GM19395 (cell line): Measurements from ENCODE around the gene HPS4.

Experiments
- ATAC-seq: cut with Tn5 transposase; IDR thresholded peaks from one replicate; pipeline ENCODE4 v1.9.1; 2021; ENCODE audit warnings: mild to moderate bottlenecking, moderate library complexity; ENCODE audit not compliant: unreplicated experiment

Gene HPS4

DNA sequence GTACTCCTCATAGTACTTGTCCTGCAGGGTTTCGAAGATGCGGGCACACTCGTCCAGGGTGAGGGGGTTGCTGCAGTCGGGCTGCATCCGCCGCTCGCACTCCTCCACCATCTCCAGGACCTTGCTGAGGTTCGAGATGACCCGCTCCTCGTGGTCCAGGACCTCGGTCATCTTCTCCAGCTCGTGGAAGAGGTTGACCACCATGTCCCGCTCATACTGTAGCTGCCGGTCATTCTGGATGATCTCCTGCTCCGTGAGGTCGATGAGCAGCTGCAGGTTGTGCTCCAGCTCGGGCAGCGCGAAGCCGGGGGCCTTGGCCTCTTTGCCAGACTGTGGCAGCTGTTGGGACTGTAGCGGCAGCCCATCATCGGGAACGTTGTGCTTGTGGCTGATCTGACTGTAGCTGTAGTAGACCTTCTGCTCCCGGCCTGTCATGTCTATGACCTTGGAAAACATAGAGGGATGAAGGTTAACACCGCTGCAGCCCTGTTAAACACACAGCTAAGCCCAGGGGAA, 15.7 kb upstream of the HPS4 start:
- ATAC-seq: no peak

DNA sequence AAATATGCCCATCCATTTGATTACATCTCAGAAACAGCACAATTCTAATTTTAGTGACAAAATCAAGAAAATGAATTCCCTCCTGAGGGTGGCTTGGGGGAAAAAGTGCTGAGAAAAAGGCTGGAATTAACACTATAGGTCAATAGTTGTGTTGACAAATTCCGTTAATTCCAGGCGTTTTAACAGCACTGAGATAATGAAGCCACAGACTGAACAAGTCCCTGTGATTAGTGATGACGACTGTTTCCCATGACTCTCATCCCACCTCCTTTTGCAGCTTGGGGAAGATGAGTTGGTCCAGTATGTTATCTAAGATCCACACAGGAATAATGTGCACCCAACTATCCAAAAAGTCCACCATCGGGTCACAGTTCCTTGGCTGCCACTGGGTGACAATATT, 12.9 kb upstream of the HPS4 start:
- no peak for ATAC-seq

DNA sequence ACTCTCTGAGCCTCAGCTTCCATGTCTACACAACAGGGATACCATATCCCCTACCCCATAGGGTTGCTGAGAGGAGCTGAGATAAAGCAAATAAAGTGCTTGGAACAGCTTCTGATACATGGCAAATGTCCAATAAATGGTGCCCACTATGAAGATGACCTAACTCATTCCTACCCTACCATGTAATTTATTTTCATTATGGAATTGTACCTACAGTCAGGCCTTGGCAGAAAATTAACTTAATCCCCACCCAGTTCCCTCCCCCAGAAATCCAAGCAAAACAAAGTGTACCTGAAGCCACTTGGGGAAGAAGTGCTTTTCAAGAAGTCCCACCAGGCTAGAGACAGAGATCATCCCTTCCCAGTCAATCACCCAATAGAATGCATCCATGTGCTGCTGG, 10.9 kb upstream of the HPS4 start:
- ATAC-seq: no peak

DNA sequence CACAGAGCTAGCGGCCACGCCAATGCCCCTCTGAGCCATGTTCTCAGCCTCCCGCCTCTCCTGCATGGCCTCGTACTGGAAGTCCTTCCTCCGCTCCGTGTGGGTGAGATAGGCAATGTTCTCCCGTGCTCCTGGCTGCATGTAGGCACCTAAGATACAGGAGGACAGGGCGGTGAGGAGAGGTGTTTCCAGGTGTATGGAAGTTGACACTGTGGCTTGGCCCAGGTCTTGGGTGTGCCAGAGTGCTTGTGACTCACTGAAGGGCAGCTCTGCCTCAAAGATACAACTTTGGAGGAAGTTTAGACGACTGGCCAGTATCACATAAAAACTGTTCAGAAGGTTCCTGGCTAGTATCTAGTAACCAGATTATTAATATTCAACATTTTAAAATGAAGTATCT, 8.6 kb upstream of the HPS4 start:
- ATAC-seq: no peak

DNA sequence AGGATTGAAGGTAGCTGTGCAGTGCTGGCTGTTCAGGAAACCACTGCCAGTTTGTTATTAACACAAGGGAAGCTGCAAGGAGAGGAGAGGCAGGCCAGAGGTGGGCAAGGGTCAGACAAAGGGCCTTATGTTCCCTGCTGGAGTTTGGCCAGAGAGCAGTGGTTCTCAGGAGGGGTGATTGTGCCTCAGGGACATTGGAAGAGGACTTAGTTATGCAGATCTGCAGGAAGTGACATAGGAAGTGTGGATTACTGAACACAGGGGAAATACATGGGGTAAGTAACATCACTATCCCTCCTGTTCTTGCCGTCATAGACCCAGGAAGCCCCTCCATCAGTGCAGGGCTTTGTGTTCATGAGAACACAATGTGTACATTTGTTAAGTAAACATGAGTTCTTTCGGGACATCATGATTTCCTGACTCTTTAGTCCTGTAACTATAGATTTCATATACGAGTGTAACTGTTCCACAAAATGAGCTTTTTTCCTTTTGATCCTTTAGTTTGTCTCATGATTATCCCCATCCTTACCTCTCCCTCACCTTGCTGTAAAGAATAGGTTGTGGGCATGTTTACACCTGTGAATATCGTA, 6.0 kb upstream of the HPS4 start:
- no peak for ATAC-seq

DNA sequence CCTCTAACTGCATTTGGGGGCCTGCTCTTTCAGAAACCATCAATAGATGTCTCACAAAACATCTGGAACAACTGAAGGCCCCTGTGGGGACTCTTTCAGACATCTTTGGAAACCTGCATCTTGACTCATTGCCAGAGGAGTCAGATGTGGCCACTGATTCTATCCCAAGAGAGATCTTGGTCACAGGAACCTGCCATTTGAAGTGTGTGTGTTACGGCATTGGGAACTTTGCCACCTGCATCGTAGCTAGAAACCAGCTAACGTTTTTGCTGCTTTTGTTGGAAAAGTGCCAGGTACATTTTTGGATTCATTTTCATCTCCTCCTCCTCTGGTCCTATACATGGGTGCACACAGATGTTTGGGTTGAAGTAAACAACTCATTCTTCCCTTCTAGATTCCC, 4.4 kb upstream of the HPS4 start:
- ATAC-seq: no peak

DNA sequence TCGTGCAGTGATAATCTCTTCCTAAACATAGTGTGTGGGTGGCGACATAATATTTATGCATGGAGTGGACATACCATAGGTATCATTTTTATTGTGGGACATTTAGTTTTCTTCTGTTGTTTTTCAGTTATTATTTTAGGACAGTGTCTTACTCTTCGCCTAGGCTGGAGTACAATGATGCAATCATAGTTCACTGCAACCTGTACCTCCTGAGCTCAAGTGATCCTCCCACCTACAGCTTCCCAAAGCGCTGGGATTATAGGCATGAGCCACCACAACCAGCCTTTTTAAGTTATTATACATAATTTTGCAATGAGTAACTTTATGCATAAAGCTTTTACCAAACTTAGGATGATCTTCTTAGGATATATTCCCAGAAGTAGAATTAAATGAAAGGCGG, 2.8 kb upstream of the HPS4 start:
- ATAC-seq: no peak

DNA sequence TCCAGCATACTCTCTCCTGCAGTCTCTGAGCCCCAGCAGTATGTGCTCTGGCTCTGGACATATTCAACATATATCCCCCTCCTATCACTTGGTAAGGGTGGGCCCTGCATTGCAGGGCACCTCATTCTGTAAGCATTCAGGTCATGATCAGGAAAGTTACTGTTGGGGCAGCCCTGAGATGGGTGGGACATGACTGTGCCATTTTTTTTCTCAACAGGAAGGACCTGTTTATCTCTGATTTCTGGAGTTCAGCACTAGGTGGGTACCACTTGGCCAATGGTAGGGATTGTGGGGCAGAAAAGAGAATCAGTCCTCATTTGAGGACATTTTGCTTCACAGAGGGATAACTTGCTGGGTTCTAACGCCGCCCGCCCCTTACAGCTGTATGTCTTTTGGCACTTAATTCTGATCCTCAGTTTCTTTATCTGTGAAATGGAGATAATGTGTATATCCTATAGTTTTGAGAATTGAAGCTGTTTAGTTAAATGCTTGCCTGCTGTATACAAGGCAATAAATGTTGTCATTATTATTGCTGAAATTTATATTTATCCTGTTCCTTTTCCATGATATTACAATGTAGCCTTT, 2.3 kb upstream of the HPS4 start:
- ATAC-seq: no peak

DNA sequence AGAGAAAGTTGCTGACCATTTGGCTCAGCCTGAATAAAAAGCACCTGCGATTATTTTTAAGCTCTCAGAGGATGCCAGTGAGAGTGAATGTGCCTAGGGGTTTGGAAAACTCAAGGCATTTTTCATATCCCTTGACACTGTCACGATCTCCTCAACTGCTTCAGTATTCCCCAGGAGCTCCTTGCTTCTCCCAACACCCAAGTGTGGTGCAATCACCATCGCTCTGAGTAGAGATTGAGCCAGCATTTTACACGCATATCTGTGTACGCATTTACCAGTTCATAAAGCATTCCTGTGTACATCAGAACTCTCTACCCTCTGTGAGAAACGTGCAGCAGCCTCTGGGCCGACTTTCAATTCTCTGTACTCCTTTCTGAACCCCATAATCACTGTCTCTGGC, 1.4 kb upstream of the HPS4 start:
- no peak for ATAC-seq

DNA sequence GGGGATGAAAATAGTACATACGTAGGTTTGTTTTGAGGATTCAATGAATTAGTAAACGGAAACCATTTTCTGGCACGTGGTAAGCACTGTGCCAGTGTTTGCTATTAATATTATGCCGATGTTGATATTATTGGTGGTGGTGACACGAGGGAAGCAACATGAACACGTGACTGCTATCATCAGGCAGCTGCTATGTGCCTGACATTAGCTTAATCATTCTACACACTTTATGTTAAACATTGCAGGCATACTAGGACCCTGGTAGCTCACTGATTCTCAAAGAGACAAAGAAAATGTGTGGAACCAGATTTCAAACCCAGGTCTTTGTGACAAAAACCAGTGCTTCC, 750 bp upstream of the HPS4 start:
- ATAC-seq: no peak

DNA sequence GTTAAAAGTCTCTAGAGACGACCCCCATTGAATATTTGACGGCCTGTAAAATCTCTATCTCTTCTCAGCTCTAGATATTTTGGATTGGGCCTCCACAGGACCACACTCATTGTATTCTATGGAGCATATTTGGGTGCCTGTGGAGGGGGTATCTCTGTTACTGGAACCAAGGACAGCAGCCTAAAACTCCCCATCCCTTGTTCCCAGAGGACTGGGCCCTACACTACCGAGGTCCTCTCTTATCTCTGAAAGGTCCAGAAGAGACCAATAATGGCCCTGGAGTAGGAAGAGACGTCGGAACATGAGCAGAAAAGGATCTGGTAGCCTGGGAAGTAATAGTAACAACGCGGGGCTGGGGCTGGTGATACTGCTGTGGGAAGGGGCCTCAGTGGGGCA, 542 bp downstream of the HPS4 start:
- no peak for ATAC-seq

DNA sequence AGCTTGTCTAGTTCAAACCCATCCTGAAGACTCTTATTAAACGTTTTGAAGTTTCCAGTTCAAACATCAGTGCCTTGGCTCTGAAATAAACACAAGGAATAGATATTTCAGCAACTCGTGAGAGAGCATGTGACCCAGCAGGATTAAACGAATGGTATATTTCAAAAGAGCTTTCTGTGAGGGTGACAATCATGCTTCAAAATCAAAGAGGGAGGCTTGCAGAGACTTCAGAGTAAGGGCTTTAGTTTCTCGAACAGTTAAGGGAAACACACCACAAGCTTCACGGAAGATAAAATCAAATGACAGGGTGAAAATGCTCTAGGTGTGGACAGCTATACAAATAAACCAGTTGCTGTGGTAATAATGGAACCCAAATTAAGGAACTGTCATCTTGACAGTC, 1.4 kb downstream of the HPS4 start:
- no peak for ATAC-seq

DNA sequence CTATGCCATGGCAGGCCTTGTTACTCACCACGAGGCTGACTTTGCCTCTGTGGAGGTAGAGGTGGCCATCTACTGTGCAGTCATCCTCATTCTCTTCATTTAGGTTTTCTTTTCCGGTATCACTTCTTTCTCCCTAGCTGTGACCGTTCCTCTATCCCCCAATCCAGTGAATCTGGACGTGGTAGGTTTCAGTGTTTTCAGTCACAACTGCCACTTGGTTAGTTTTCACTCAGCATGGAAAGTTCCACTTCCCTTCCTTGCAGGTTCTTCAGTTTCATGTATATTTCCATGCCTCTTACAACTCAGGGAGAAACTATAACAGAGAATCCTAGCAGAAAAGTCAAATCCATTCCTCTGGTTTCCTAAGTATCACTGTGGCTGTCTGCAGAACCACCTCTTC, 1.9 kb downstream of the HPS4 start:
- no peak for ATAC-seq

DNA sequence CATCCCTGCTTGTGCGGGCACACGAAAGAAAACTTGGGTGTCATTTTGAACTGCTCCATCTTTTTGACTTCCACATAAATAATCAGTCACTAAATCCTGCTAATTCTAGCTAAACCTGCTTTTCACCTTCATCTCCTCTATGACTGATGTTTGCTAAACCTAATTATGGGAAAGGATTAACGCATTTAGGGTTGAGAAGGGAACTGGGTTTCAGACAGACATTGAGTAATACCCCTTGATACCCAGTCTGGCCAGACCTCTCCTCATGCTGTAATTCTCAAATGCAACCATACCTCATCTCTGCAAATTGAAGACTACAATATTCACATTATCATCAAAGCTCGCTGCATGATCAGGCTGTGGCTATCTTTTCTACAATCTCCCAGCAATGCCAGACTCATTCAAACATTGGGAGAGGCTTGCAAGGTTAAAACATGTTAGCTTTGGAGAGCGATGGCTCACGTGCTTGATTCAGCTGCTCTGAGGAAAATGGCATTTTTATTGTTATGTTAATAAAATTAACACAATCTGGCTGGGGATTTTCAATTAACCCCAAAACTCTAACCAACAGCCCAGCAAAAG, 2.4 kb downstream of the HPS4 start:
- no peak for ATAC-seq

DNA sequence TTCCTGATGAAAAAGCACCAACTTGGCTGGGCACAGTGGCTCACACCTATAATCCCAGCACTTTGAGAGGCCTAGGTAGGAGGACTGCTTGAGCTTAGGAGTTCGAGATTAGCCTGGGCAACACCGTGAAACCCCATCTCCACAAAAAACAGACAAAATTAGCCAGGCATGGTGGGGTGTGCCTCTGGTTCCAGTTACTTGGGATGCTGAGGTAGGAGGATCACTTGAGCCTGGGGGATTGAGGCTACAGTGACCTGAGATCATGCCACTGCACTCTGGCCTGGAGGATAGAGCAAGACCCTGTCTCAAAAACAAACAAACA, 3.0 kb downstream of the HPS4 start:
- ATAC-seq: no peak

DNA sequence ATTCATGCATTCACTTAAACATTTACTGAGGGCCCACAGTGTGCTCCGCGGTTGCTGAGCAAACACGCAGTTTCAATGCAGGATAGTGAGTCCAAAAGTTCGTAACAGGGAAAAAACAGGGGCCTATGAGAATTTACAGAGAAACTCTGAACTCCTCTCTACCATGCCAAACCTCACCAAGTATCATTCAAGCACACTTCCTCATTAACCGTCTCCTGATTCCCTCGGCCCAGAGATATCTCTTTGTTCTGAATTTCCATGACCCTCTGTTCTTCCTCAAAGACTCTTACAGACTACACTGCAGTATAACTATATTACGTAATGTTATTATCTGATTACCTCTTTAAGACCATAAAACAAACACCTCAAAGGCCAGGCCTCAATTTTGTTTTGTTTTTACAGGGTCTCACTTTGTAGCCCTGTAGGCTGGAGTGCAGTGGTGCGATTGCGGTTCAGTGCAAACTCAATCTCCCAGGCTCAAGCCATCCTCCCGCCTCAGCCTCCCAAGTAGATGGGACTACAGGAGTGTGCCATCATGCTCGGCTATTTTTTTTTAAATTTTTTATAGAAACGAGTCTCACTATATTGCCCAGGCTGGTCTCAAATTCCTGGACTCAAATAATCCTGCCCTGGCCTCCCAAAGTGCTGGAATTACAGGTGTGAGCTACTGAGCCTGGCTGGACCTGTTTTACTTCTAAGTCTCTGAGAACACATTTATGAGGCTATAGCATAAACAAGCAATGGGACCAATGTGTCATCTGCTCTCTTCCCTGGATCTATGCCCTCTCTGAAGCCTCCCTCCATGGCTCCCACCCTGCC, 3.6 kb downstream of the HPS4 start:
- no peak for ATAC-seq

DNA sequence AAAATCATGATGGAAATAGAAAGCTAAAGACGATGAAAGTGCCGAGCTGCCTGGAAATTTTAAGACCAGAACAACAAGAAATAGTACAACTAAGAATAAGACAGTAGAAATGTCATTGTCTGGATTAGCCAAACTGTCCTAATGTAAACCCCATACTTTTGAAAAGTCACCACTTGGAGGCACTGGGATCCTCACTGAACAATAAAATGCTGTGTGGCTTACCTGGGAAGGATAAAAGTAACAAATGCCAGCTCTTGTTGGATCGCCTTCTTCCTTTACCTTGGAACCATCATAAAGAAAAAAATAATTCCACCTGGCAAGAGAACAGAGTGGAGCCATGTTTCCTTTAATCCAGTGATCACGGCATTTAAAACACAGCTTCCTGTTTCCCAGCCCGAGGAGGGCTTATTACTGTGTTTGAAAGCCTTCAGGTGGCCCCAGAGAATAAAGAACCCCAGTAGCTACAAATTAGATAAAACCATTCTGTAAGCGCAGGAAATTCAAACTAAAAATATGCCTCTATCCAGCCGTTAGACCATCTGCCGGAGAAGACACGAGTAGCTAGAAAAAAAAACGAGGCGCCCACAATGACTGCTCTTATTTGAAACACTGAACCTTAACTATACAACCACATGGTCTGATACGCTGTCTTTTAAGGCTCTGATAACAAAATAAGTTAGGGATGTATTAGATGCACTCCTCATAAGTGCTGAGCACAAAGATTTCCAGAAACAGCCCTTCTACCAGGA, 4.4 kb downstream of the HPS4 start:
- ATAC-seq: no peak

DNA sequence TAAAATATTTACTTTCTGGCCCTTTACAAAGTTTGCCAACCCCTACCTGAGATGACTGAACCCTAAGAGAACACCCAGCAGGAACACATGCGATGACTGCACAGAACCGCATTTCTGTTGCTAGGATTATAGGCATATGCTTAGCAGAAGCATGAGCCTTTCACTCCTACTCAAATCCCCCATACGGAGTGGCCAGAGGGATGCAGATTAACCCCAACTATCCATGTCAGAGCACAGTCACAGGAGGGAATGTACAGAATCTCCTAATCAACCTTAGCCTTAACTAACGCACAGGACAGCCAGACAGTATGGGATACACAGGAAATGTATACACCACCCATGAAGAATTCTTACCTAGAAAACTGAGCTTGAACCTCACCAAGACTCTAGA, 6.2 kb downstream of the HPS4 start:
- no peak for ATAC-seq

DNA sequence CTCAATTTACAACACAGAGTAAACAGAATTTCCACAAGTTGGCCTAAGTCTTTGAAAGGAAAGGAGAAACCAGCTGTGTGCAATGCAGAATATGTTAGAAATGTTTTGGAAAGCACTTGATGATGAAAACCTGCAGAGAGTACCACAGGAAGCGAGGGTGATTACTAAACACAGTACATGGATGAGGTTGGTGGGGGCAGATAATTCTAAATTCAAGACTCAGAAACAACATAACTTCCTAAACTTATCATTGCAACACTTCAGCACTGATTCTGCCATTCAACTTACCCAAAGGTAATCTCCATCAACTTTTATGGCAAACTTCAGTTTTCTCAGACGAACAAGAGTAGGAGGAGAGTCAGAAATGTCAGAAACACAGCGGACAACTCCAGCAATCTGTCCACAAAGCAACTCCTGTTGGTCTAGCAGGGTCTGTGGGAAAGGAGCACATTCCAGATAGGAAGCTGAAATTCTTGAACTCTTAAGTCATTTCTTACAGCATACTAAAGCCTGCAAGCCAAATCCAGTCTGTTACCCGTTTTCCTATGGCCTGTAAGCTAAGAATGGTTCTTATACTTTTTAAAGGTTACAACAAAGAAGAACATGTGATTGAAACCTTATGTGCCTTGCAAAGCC, 6.8 kb downstream of the HPS4 start:
- ATAC-seq: no peak

DNA sequence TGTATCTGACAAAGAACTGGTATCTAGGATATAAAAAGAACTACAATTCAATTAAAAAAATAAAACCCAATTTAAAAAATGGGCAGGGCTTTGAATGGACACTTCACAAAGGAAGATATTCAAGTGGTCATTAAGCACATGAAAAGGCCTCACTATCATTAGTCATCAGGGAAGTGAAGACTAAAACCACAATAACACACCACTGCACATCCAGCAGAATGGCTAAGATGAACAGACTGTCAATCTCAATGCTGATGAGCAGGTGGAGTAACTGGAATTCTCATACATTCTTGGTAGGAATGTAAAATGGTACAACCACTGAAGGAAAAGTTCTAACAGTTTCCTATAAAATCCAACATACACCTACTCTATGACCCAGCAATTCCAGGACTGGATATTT, 8.9 kb downstream of the HPS4 start:
- no peak for ATAC-seq

DNA sequence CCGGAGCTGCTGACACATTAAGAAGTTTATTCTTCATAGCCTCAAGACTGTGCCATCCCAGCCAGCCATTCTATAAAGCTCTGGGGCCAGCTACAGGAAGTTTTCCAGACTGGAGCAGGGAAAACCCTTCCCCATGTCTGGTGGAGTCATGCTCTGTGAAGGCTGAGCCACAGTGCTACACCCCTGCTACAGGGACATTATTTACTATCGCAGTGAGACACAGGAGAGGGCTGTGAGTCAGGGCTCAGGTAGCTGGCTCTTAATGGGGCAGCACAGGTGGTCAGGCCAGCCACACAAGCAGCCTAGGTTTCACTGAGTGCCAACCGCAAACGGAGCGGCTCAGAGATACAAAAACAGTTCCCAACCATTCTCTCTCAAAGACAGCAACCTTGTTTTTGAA, 12.1 kb downstream of the HPS4 start:
- ATAC-seq: no peak
